MCF 10A (cell line): ENCODE results near the gene TPBGL. TPM values are rescaled to one million over a fixed set of nuclear protein-coding genes. Genes with fewer than 3 reads are reported as not detected.

Experiments used
- BruUV-seq: library from RNA; stranded (reverse); fragments of 400-500 nt; replicated peaks from 2 replicates; lab custom pipeline; 2021; lab: Mats Ljungman, UMichigan
- CTCF ChIA-PET: fragments of 300-600 bp; sonication (Branson Sonifier 250); formaldehyde crosslinking; extraction: SDS; loops from one replicate; lab custom pipeline; 2021; ENCODE audit warnings: antibody characterized with exemption, inconsistent platforms; lab: Yijun Ruan, JAX
- POLR2A ChIA-PET: fragments of 300-600, 350-650 bp; sonication (Branson Sonifier 250); formaldehyde crosslinking; extraction: SDS; loops from one replicate; lab custom pipeline; 2020; ENCODE audit warnings: antibody characterized with exemption, inconsistent platforms; lab: Yijun Ruan, JAX
- DNase-seq: peaks from one replicate; pipeline ENCODE4 v3.0.0-alpha.2; 2018; ENCODE audit not compliant: unreplicated experiment
- H3K27ac Mint-ChIP-seq: one replicate; pipeline ENCODE4 v1.8.0; 2022; ENCODE audit warnings: mild to moderate bottlenecking, low read depth, mixed read lengths; ENCODE audit not compliant: unreplicated experiment
- H3K27me3 Mint-ChIP-seq: one replicate; pipeline ENCODE4 v1.8.0; 2022; ENCODE audit warnings: mixed read lengths; ENCODE audit not compliant: insufficient read depth, unreplicated experiment
- H3K36me3 Mint-ChIP-seq: one replicate; pipeline ENCODE4 v1.8.0; 2022; ENCODE audit warnings: mild to moderate bottlenecking, moderate library complexity, mixed read lengths; ENCODE audit not compliant: insufficient read depth, unreplicated experiment
- H3K4me1 Mint-ChIP-seq: one replicate; pipeline ENCODE4 v1.8.0; 2022; ENCODE audit warnings: mixed read lengths; ENCODE audit not compliant: insufficient read depth, unreplicated experiment
- H3K4me3 Mint-ChIP-seq: one replicate; pipeline ENCODE4 v1.8.0; 2022; ENCODE audit warnings: mild to moderate bottlenecking, moderate library complexity, mixed read lengths; ENCODE audit not compliant: unreplicated experiment
- H3K9me3 Mint-ChIP-seq: one replicate; pipeline ENCODE4 v1.8.0; 2022; ENCODE audit warnings: mixed read lengths; ENCODE audit not compliant: unreplicated experiment
- intact Hi-C: fragments of 100-400 bp; cut with micrococcal nuclease; formaldehyde crosslinking; loops from 2 replicates; pipeline ENCODE4 v1.14.1; 2022
- total RNA-seq: library from RNA; stranded (reverse); gene quantifications from 2 replicates; pipeline ENCODE4 v1.2.3, GENCODE V29; 2022
- TF ChIP-seq, protein P1 (sequence below): fragments of 200-600 bp; IDR thresholded peaks from one replicate; pipeline ENCODE4 v1.8.0; 2022; ENCODE audit warnings: antibody characterized with exemption, mild to moderate bottlenecking; ENCODE audit not compliant: unreplicated experiment

TPBGL gene
- total RNA-seq, 1 experiment from 2014 or later = not detected

DNA sequence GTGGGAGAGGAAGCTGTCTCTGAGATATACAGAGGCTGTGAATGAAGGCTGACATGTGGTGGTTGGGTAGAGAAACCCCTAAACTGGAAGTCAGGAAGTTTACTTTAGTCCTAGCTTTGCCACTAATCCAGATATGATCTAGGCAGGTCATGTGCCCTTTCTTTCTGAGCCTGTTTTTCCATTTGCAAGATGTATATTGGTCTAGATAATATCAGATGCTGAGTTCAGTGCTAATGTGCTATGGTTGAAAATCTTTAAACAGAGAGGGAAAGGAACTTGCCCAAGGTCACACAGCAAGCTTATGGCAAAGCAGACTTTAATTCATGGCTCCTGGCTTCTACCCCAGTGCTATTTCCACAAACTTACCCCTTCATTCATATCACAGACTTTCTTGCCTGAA lies 25.7 kb upstream of the TPBGL start:
- ChIA-PET POLR2A (interaction anchor here (0.6 to 0.7 kb wide), 2 partner anchors 49 to 293 kb away, joined by 3 to 4 read pairs; no protein-coding TSS in a partner anchor), CTCF (interaction anchor here (0.7 to 1.5 kb wide), 8 partner anchors 10 to 74 kb away, joined by 3 to 10 read pairs (median 4); no protein-coding TSS in a partner anchor)
- H3K9me3 Mint-ChIP-seq = no peaks in the 10 kb centered on the region
- no peak overlapping the region for H3K27ac Mint-ChIP-seq
- intact Hi-C loops = loop anchor here (1.0 kb wide), 2 partner anchors 18 to 33 kb away; no protein-coding TSS in a partner anchor
- no peaks in the 10 kb centered on the region for H3K36me3 Mint-ChIP-seq
- no peak overlapping the region for H3K4me3 Mint-ChIP-seq
- peaks cover 62% of the 10 kb centered on the region for H3K27me3 Mint-ChIP-seq
- no peaks in the 10 kb centered on the region for H3K4me1 Mint-ChIP-seq
- BruUV-seq = no TSS peak
- TF ChIP-seq, protein P1, sequence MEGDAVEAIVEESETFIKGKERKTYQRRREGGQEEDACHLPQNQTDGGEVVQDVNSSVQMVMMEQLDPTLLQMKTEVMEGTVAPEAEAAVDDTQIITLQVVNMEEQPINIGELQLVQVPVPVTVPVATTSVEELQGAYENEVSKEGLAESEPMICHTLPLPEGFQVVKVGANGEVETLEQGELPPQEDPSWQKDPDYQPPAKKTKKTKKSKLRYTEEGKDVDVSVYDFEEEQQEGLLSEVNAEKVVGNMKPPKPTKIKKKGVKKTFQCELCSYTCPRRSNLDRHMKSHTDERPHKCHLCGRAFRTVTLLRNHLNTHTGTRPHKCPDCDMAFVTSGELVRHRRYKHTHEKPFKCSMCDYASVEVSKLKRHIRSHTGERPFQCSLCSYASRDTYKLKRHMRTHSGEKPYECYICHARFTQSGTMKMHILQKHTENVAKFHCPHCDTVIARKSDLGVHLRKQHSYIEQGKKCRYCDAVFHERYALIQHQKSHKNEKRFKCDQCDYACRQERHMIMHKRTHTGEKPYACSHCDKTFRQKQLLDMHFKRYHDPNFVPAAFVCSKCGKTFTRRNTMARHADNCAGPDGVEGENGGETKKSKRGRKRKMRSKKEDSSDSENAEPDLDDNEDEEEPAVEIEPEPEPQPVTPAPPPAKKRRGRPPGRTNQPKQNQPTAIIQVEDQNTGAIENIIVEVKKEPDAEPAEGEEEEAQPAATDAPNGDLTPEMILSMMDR = no peak
- no peak for DNase-seq

DNA sequence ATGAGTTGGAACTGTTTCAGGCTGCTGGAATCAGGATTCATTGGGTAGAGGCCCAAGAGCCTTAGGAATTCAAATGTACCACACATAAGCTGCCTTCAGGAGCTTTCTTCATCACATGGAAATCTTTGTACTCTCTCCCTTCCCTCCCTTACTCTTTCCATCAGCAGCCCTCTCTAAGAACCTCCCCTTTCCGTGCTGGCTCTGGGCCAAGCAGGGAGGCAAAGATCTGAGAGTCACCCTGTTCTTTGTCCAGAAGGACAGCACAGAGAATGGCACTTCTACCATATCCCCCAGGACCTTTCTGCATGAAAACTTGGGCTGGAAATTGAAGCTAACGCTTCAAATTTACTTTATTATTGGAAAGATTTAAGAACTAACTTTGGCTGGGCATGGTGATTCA lies 20.7 kb upstream of the TPBGL start:
- H3K9me3 Mint-ChIP-seq = no peaks in the 10 kb centered on the region
- no TSS peak for BruUV-seq
- CTCF ChIA-PET = interaction anchor here (0.6 kb wide), 1 partner anchor 16 kb away, joined by 4 read pairs; no protein-coding TSS in a partner anchor
- H3K4me3 Mint-ChIP-seq = no peak overlapping the region
- peaks cover 37% of the 10 kb centered on the region for H3K27me3 Mint-ChIP-seq
- no peak for DNase-seq
- intact Hi-C loops = no loop called here
- no peaks in the 10 kb centered on the region for H3K4me1 Mint-ChIP-seq
- no peak overlapping the region for H3K27ac Mint-ChIP-seq
- H3K36me3 Mint-ChIP-seq = no peaks in the 10 kb centered on the region
- TF ChIP-seq, protein P1 = no peak
- POLR2A ChIA-PET = no interaction called here

- Mint-ChIP-seq H3K36me3 (no peaks in the 10 kb centered on the region), H3K4me1 (no peaks in the 10 kb centered on the region), H3K27ac (no peak overlapping the region), H3K27me3 (peaks cover 22% of the 10 kb centered on the region), H3K9me3 (no peaks in the 10 kb centered on the region), H3K4me3 (no peak overlapping the region)
- ChIA-PET CTCF (interaction anchor here (0.7 to 2.6 kb wide), 3 partner anchors 19 to 83 kb away, joined by 3 to 7 read pairs (median 5); no protein-coding TSS in a partner anchor), POLR2A (no interaction called here)
- intact Hi-C loops = no loop called here
- TF ChIP-seq, protein P1 = no peak
- no TSS peak for BruUV-seq
- DNase-seq = no peak
Measured at GRCh38 chr11:75223954-75224643, 16.5 kb upstream of the TPBGL start.

- POLR2A ChIA-PET = no interaction called here
- H3K4me1 Mint-ChIP-seq = no peaks in the 10 kb centered on the region
- peaks cover 19% of the 10 kb centered on the region for H3K27me3 Mint-ChIP-seq
- no TSS peak for BruUV-seq
- intact Hi-C loops = no loop called here
- H3K9me3 Mint-ChIP-seq = no peaks in the 10 kb centered on the region
- no peak overlapping the region for H3K4me3 Mint-ChIP-seq
- H3K36me3 Mint-ChIP-seq = no peaks in the 10 kb centered on the region
- H3K27ac Mint-ChIP-seq = no peak overlapping the region
- CTCF ChIA-PET = interaction anchor here (0.6 to 2.6 kb wide), 4 partner anchors 12 to 85 kb away, joined by 3 to 7 read pairs (median 4); no protein-coding TSS in a partner anchor
- TF ChIP-seq, protein P1 = no peak
- DNase-seq = no peak
Measured at GRCh38 chr11:75225794-75226193, 14.8 kb upstream of the TPBGL start.
